ENCODE measurements around the gene SPEN. TPM values are rescaled to one million over a fixed set of nuclear protein-coding genes. Genes with fewer than 3 reads are reported as not detected.

The SPEN gene
- total and polyA plus RNA-seq, 9 of the 15 experiments (the other 6 are each of a cell fraction or from before 2014, with no cell fraction given): 5.7 to 87.5 (median 27.2) TPM

- intact Hi-C loops (cut with micrococcal nuclease) (no loop called here), in situ Hi-C loops (cut with MboI) (no loop called here)
- no peak overlapping the region for H3K27ac ChIP-seq (ENCODE audit: extremely low read depth, low read depth, low read length)
- no peaks in the 10 kb centered on the region for H4K20me1 ChIP-seq (replicated peaks; ENCODE audit: control insufficient read depth, insufficient read depth, low read length)
- H3K9me1 ChIP-seq (ENCODE audit: control insufficient read depth, insufficient read depth, low read length): no peaks in the 10 kb centered on the region
- peaks cover 20 to 21% of the 10 kb centered on the region in 2 experiments for H3K4me1 ChIP-seq (replicated peaks in 1 of 2; ENCODE audit: control insufficient read depth in 2 of 2, insufficient read depth in 2 of 2, low read length in 2 of 2)
- no peak overlapping the region for H3K4me2 ChIP-seq (ENCODE audit: insufficient read depth, low read length)
- DNase-seq (ENCODE audit: extremely low read depth in 1 of 4, low spot score in 3 of 4) (no peak), ATAC-seq (no peak), FAIRE-seq (no peak)
- no peaks in the 10 kb centered on the region for H3K9me3 ChIP-seq (replicated peaks; ENCODE audit: control insufficient read depth, insufficient read depth, low read depth, low read length)
- H3K79me2 ChIP-seq (ENCODE audit: control insufficient read depth, insufficient read depth, low read length): peaks cover 72% of the 10 kb centered on the region
- 72% methylated on average over 4 of the region's 5 CpGs for WGBS (ENCODE audit: insufficient coverage, low coverage, missing lambda C conversion rate)
- H3K9ac ChIP-seq (ENCODE audit: insufficient read depth in 1 of 2, low read depth in 2 of 2, low read length in 2 of 2): peak overlapping the region in 1 of 2 experiments; percentile 59; a peak in 2 of 4 replicates
- no peaks in the 10 kb centered on the region for H3K27me3 ChIP-seq (ENCODE audit: control insufficient read depth in 2 of 2, insufficient read depth in 2 of 2, low read length in 2 of 2)
- ChIA-PET CTCF (ENCODE audit: low intra/inter-chr PET ratio) (interaction anchor here (1.3 to 1.5 kb wide), 3 partner anchors 155 to 166 kb away, joined by 3 to 8 read pairs (median 5); no protein-coding TSS in a partner anchor), POLR2A (interaction anchor here (1.9 kb wide), 1 partner anchor 8 kb away, joined by 6 read pairs; no protein-coding TSS in a partner anchor)
- H3K4me3 ChIP-seq: no peak overlapping the region
- no TSS peak for BruUV-seq (replicated peaks)
- H3K36me3 ChIP-seq (ENCODE audit: control insufficient read depth, insufficient read depth, low read length): peaks cover 28% of the 10 kb centered on the region; the same call in 2 of the 3 replicates
- no peak overlapping the region for H2AFZ ChIP-seq (ENCODE audit: low read depth, low read length)
- no peak for TF ChIP-seq ZKSCAN8 (CRISPR knock-in tag; IDR thresholded peaks at IDR 0.05)
- TF ChIP-seq ELF2 (CRISPR knock-in tag; IDR thresholded peaks at IDR 0.05): no peak
- TF ChIP-seq CHD7 (IDR thresholded peaks at IDR 0.05; ENCODE audit: low read depth, low read length): no peak
- TF ChIP-seq FOXP4 (CRISPR knock-in tag; IDR thresholded peaks at IDR 0.05; ENCODE audit: borderline replicate concordance): no peak
- no peak for TF ChIP-seq ZNF57 (CRISPR knock-in tag; IDR thresholded peaks at IDR 0.05)
These were observed 110.6 kb downstream of the SPEN start for GRCh38 chr1:15958111-15958510.

All from K562 (cell line).